Smooth muscle cell (in vitro differentiated cells): Measurements from ENCODE around the gene ZNRF3. TPM values are rescaled to one million over a fixed set of nuclear protein-coding genes. Genes with fewer than 3 reads are reported as not detected.

ENCODE experiments used
- DNase-seq: peaks from one replicate; lab custom pipeline; 2025; ENCODE audit not compliant: unreplicated experiment; lab: John Stamatoyannopoulos, UW
- H2AFZ ChIP-seq: fragments of 200-600 bp; sonication (generic); 2 replicates; pipeline ENCODE4 v1.6.0; 2016; ENCODE audit warnings: antibody characterized with exemption, low read depth, mild to moderate bottlenecking
- H3F3A ChIP-seq: fragments of 200-600 bp; sonication (generic); 2 replicates; pipeline ENCODE4 v1.6.0; 2017; ENCODE audit warnings: antibody characterized with exemption, low read depth
- H3K27ac ChIP-seq: fragments of 200-600 bp; sonication (generic); 2 replicates; pipeline ENCODE4 v1.5.1; 2016; ENCODE audit warnings: low read depth, mild to moderate bottlenecking
- H3K27me3 ChIP-seq: fragments of 200-600 bp; sonication (generic); 2 replicates; pipeline ENCODE4 v1.6.1; 2016; ENCODE audit warnings: low read depth, mild to moderate bottlenecking
- H3K36me3 ChIP-seq: fragments of 200-600 bp; sonication (generic); 2 replicates; pipeline ENCODE4 v1.5.1; 2016; ENCODE audit warnings: low read depth
- H3K4me1 ChIP-seq: fragments of 200-600 bp; sonication (generic); 2 replicates; pipeline ENCODE4 v1.5.1; 2016; ENCODE audit warnings: low read depth
- H3K4me2 ChIP-seq: fragments of 200-600 bp; sonication (generic); 2 replicates; pipeline ENCODE4 v1.6.0; 2016; ENCODE audit warnings: mild to moderate bottlenecking
- H3K4me3 ChIP-seq: fragments of 200-600 bp; sonication (generic); 2 replicates; pipeline ENCODE4 v1.5.1; 2016; ENCODE audit warnings: mild to moderate bottlenecking
- H3K79me2 ChIP-seq: fragments of 200-600 bp; sonication (generic); 2 replicates; pipeline ENCODE4 v1.6.0; 2016; ENCODE audit warnings: low read depth, mild to moderate bottlenecking
- H3K9ac ChIP-seq: fragments of 200-600 bp; sonication (generic); 2 replicates; pipeline ENCODE4 v1.6.0; 2016; ENCODE audit warnings: low read depth
- H3K9me3 ChIP-seq: fragments of 200-600 bp; sonication (generic); replicated peaks from 2 replicates; pipeline ENCODE4 v1.5.1; 2016; ENCODE audit warnings: low read depth
- H4K20me1 ChIP-seq: fragments of 200-600 bp; sonication (generic); 2 replicates; pipeline ENCODE4 v1.6.0; 2016; ENCODE audit warnings: low read depth
- WGBS: methylation state at CpG from one replicate; pipeline ENCODE4 v1.1.7; 2016; ENCODE audit warnings: low lambda C conversion rate; 5-methylcytosine and 5-hydroxymethylcytosine counted together
- polyA plus RNA-seq: library from polyadenylated mRNA; unstranded; fragments of >200 nt; fragmentation: Nextera tagmentation; extraction: Ambion mirVana; gene quantifications from 2 replicates; pipeline ENCODE4 v1.2.1, GENCODE V29; 2016
- total RNA-seq: library from RNA; depleted of rRNA; stranded (reverse); fragments of >200 nt; gene quantifications from 2 replicates; pipeline ENCODE4 v1.2.3, GENCODE V29; 2014
- TF ChIP-seq, protein P1 (sequence below): fragments of 200-600 bp; sonication (generic); IDR thresholded peaks from 2 replicates; pipeline ENCODE4 v1.5.1; 2017; ENCODE audit warnings: borderline replicate concordance, mild to moderate bottlenecking, antibody characterized with exemption; ENCODE audit not compliant: insufficient read depth, poor library complexity, severe bottlenecking

The ZNRF3 gene
- total and polyA plus RNA-seq, 2 experiments from 2014 or later: 4.7 to 5.5 TPM

DNA sequence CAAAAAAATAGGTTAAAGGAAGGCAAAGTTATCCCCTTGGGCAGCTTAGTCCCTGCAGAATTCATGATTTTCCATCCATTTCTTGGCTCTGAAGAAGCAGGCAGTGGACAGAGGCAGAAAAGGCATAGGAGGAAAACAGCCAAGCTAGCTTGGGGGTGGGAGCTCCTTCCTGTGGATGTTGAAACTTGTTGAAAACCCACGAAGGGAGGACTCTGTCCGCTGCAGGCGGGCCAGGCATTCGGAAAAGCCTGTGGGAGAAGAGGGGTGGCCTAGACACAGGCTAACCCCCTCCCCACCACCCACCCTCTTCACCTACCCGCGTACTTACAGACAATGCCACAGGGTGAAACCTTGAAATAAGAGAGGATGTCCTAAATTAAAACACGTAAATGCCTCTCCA lies 106.1 kb downstream of the ZNRF3 start:
- no peak overlapping the region for H2AFZ ChIP-seq
- WGBS: 63% methylated on average over 7 of the region's 7 CpGs

DNA sequence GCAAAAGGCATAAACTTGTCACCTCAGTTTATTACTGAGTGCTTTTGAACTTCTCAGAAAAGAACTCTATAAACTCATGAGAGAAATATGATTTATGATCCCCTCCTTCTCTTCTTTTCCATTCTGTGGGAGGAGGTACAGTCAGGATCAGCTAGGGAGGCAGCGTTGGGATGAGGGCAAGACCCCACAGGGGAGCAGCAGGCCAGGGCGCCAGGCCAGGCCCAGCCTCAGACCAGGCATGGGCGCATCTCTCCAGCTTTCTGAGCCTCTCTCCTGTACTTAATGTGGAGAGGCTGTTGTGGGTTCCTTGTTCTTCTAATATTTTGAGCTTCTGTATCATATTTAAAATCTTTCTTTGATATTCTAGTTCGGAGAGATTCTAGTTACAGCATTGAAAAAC lies 106.5 kb downstream of the ZNRF3 start:
- 92% methylated on average over 4 of the region's 4 CpGs for WGBS
- TF ChIP-seq, protein P1, sequence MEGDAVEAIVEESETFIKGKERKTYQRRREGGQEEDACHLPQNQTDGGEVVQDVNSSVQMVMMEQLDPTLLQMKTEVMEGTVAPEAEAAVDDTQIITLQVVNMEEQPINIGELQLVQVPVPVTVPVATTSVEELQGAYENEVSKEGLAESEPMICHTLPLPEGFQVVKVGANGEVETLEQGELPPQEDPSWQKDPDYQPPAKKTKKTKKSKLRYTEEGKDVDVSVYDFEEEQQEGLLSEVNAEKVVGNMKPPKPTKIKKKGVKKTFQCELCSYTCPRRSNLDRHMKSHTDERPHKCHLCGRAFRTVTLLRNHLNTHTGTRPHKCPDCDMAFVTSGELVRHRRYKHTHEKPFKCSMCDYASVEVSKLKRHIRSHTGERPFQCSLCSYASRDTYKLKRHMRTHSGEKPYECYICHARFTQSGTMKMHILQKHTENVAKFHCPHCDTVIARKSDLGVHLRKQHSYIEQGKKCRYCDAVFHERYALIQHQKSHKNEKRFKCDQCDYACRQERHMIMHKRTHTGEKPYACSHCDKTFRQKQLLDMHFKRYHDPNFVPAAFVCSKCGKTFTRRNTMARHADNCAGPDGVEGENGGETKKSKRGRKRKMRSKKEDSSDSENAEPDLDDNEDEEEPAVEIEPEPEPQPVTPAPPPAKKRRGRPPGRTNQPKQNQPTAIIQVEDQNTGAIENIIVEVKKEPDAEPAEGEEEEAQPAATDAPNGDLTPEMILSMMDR: no peak

More for the DNA sequence above, 106.1 kb downstream of the ZNRF3 start:
- H3F3A ChIP-seq: peaks cover 10% of the 10 kb centered on the region
- peaks cover 47% of the 10 kb centered on the region for H3K27me3 ChIP-seq
- TF ChIP-seq, protein P1: no peak
- no peak overlapping the region for H3K9ac ChIP-seq
- H3K9me3 ChIP-seq: no peaks in the 10 kb centered on the region
- H3K4me1 ChIP-seq: no peaks in the 10 kb centered on the region
- H3K4me3 ChIP-seq: no peak overlapping the region
- DNase-seq: no peak
- H3K36me3 ChIP-seq: no peaks in the 10 kb centered on the region
- H4K20me1 ChIP-seq: peaks cover 27% of the 10 kb centered on the region
- no peaks in the 10 kb centered on the region for H3K79me2 ChIP-seq
- H3K27ac ChIP-seq: no peak overlapping the region
- H3K4me2 ChIP-seq: no peak overlapping the region

DNA sequence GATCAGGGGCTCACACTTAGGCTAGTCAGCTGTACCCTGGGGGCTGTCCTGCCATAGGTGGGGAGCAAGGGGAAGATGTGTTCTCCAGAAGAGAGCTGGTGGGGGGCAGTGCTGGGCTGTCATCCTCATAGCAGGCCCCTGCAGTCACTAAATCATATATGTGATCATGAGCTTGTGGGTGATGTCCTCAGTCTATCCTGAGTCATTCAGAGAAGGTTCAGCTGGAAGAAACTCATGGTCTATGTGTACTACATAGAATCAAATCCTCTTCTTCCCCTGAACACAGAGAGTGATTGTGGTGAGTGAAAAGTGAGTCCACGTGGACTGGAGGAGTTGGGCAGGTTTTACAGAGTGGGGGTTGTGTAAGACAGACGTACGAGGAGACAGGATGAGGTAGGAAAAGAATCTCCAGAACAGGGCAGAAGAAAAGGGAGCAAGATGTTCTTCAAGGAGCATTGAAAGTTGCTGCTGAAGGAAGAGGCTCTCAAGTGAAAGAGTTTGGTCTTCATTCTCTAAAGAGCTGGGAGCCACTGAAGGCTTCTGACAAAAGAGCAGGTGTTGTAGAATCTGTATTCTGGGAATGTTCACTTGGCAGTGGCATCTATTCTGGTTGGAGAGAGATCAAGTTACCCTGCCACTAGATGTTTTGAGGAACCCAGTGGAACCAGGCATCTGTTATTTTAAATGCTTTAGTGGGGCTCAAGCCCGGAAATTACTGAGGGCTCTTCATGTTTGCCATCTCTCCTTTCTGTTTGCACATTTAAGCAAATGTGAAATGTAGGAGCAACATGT lies 109.4 kb downstream of the ZNRF3 start:
- Histone ChIP-seq H3K9me3 (no peaks in the 10 kb centered on the region), H3K4me3 (no peak overlapping the region), H2AFZ (no peak overlapping the region), H3F3A (no peaks in the 10 kb centered on the region), H3K27me3 (peaks cover 47% of the 10 kb centered on the region), H3K9ac (no peak overlapping the region), H3K27ac (no peak overlapping the region), H3K4me2 (no peak overlapping the region), H3K4me1 (no peaks in the 10 kb centered on the region), H4K20me1 (peaks cover 8% of the 10 kb centered on the region), H3K36me3 (no peaks in the 10 kb centered on the region), H3K79me2 (no peaks in the 10 kb centered on the region)
- DNase-seq: no peak
- WGBS: 84% methylated on average over 4 of the region's 4 CpGs
- TF ChIP-seq, protein P1: no peak

More for the DNA sequence above, 106.5 kb downstream of the ZNRF3 start:
- Histone ChIP-seq H3K4me2 (no peak overlapping the region), H4K20me1 (peaks cover 27% of the 10 kb centered on the region), H3K79me2 (no peaks in the 10 kb centered on the region), H3K9me3 (no peaks in the 10 kb centered on the region), H2AFZ (no peak overlapping the region), H3K4me3 (no peak overlapping the region), H3F3A (peaks cover 10% of the 10 kb centered on the region), H3K9ac (no peak overlapping the region), H3K27me3 (peaks cover 48% of the 10 kb centered on the region), H3K4me1 (no peaks in the 10 kb centered on the region), H3K27ac (no peak overlapping the region), H3K36me3 (no peaks in the 10 kb centered on the region)
- DNase-seq: no peak

DNA sequence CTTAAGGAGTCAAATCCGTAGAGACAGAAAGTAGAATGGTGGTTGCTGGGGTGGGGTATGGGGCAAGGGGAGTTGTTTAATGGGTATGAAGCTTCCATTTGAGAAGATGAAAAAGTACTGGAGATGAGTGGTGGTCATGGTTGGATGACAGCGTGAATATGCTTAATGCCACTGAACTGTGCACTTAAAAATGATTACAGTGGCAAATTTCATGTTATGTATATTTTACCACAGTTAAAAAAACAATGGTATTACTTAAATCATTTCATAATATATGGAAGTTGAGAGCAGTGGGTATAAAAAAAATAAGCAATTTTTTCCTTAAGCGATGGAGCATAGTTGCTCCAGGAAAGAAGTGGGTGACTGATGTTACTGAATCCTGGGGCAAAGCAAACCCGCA lies 111.2 kb downstream of the ZNRF3 start:
- Histone ChIP-seq H3K4me3 (no peak overlapping the region), H4K20me1 (peaks cover 8% of the 10 kb centered on the region), H3K27ac (no peak overlapping the region), H3K79me2 (no peaks in the 10 kb centered on the region), H3K9me3 (no peaks in the 10 kb centered on the region), H3K27me3 (peaks cover 44% of the 10 kb centered on the region), H3K4me2 (no peak overlapping the region), H2AFZ (no peak overlapping the region), H3K4me1 (no peaks in the 10 kb centered on the region), H3K36me3 (no peaks in the 10 kb centered on the region), H3K9ac (no peak overlapping the region), H3F3A (no peaks in the 10 kb centered on the region)
- DNase-seq: no peak
- WGBS: 96% methylated on average over 4 of the region's 4 CpGs
- TF ChIP-seq, protein P1: no peak
